Thyroid gland (tissue), 4 donors: ENCODE data around the gene TMED8.

Source experiments
- POLR2A ChIP-seq, 2 donors: fragments of 450-650 bp; IDR thresholded peaks; one replicate each; pipeline ENCODE4 v1.6.1; 2017; ENCODE audit warnings: antibody characterized with exemption in 2 of 2, mild to moderate bottlenecking in 2 of 2, moderate library complexity in 1 of 2
- TF ChIP-seq, protein P1 (sequence below), 6 experiments: fragments of 200-600 bp in 3 of 6; fragments of 450-650 bp in 3 of 6; sonication (generic) in 3 of 6; IDR thresholded peaks; one replicate each; pipeline ENCODE4 v1.5.1; 2016 to 2019; ENCODE audit warnings: antibody characterized with exemption in 6 of 6, mild to moderate bottlenecking in 2 of 6, inconsistent platforms in 1 of 6, moderate library complexity in 1 of 6

DNA sequence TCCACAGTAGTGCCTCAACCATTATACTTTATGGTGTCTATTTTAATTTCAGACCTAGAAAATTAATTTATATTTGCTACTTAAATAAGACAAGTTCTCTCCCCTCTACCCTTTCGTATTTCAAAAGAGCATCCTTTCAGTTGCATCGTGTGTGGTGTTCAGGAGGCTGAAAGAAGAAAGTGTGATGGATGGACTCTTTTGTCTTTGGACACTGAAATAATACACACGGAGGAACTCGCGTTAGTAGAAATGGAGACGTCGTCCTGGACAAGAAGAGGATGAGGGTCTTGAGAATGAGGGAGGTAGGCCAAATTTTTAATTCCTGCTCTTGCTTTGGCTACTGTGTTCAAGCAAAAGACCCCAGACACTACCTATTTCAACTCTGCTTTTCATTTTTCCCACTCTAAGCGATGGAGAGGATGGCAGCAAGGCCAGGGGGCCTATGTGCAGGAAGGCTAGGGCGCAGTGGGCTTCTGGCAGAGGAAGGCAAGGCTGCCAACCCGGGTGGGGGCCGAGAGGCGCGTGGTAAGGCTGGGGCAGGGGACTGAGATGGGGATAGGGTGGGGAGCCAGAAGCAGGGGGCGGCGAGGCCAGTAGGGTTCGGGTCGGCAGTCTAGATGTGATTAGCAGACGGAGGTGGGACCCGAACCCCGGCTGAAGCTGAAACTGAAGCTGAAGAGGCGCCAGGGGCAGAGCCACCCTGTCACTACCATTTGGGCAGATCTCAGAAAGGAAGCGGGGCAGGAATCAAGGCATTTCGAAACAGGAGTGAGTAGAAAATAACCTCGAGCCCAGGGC, 722 bp downstream of the TMED8 start:
- TF ChIP-seq, protein P1, sequence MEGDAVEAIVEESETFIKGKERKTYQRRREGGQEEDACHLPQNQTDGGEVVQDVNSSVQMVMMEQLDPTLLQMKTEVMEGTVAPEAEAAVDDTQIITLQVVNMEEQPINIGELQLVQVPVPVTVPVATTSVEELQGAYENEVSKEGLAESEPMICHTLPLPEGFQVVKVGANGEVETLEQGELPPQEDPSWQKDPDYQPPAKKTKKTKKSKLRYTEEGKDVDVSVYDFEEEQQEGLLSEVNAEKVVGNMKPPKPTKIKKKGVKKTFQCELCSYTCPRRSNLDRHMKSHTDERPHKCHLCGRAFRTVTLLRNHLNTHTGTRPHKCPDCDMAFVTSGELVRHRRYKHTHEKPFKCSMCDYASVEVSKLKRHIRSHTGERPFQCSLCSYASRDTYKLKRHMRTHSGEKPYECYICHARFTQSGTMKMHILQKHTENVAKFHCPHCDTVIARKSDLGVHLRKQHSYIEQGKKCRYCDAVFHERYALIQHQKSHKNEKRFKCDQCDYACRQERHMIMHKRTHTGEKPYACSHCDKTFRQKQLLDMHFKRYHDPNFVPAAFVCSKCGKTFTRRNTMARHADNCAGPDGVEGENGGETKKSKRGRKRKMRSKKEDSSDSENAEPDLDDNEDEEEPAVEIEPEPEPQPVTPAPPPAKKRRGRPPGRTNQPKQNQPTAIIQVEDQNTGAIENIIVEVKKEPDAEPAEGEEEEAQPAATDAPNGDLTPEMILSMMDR (IDR thresholded peaks at IDR 0.05): no peak
- TF ChIP-seq POLR2A (IDR thresholded peaks at IDR 0.05): no peak
